H9 (cell line): ENCODE results near the gene FREM2. TPM values are rescaled to one million over a fixed set of nuclear protein-coding genes. Genes with fewer than 3 reads are reported as not detected.

ENCODE experiments used
- DNase-seq: peaks from one replicate; pipeline ENCODE4 v3.0.0-alpha.2; 2017
- H2AFZ ChIP-seq: one replicate; pipeline ENCODE4 v1.6.1; 2013; ENCODE audit warnings: mild to moderate bottlenecking, low read length, control low read depth, moderate library complexity
- H2AK5ac ChIP-seq: 2 replicates; pipeline ENCODE4 v1.6.1; 2013; ENCODE audit warnings: low read length, control low read depth, mixed read lengths; ENCODE audit not compliant: insufficient read length
- H2BK120ac ChIP-seq: one replicate; pipeline ENCODE4 v1.6.1; 2013; ENCODE audit warnings: low read depth, mild to moderate bottlenecking, low read length, control low read depth, inconsistent platforms; ENCODE audit not compliant: poor library complexity, severe bottlenecking
- H2BK12ac ChIP-seq: 2 replicates; pipeline ENCODE4 v1.6.1; 2013; ENCODE audit warnings: low read length, control low read depth, mixed read lengths, low read depth; ENCODE audit not compliant: insufficient read length
- H2BK15ac ChIP-seq: 2 replicates; pipeline ENCODE4 v1.6.1; 2013; ENCODE audit warnings: low read depth, low read length, control low read depth
- H2BK20ac ChIP-seq: one replicate; pipeline ENCODE4 v1.6.1; 2013; ENCODE audit warnings: low read depth, mild to moderate bottlenecking, low read length, control low read depth, inconsistent platforms; ENCODE audit not compliant: poor library complexity, severe bottlenecking
- H2BK5ac ChIP-seq: 2 replicates; pipeline ENCODE4 v1.6.1; 2013; ENCODE audit warnings: low read length, control low read depth, mixed read lengths; ENCODE audit not compliant: insufficient read length
- H3K14ac ChIP-seq: 2 replicates; pipeline ENCODE4 v1.6.1; 2013; ENCODE audit warnings: low read length, control low read depth; ENCODE audit not compliant: insufficient read depth
- H3K18ac ChIP-seq: 2 replicates; pipeline ENCODE4 v1.6.1; 2013; ENCODE audit warnings: low read depth, mild to moderate bottlenecking, mixed read lengths, low read length, control low read depth; ENCODE audit not compliant: insufficient read length
- H3K23ac ChIP-seq: 2 replicates; pipeline ENCODE4 v1.6.1; 2013; ENCODE audit warnings: low read length, control low read depth, mixed read lengths, low read depth; ENCODE audit not compliant: insufficient read length
- H3K23me2 ChIP-seq: 2 replicates; pipeline ENCODE4 v1.6.1; 2013; ENCODE audit warnings: low read depth, mild to moderate bottlenecking, mixed read lengths, low read length, control low read depth; ENCODE audit not compliant: insufficient read length, poor library complexity, severe bottlenecking
- H3K27ac ChIP-seq: 2 replicates; pipeline ENCODE4 v1.5.1; 2013; ENCODE audit warnings: low read length, control low read depth, mixed read lengths, low read depth; ENCODE audit not compliant: insufficient read length
- H3K27me3 ChIP-seq: 2 replicates; pipeline ENCODE4 v1.6.1; 2013; ENCODE audit warnings: low read length, control low read depth, inconsistent platforms; ENCODE audit not compliant: insufficient read depth
- H3K4ac ChIP-seq: 2 replicates; pipeline ENCODE4 v1.6.1; 2013; ENCODE audit warnings: low read depth, mild to moderate bottlenecking, control low read depth, inconsistent platforms, low read length, moderate library complexity
- H3K4me1 ChIP-seq: 2 replicates; pipeline ENCODE4 v1.6.1; 2013; ENCODE audit warnings: low read length, control low read depth, inconsistent platforms; ENCODE audit not compliant: insufficient read depth
- H3K4me2 ChIP-seq: 2 replicates; pipeline ENCODE4 v1.6.1; 2013; ENCODE audit warnings: low read length, control low read depth, mixed read lengths; ENCODE audit not compliant: insufficient read length, insufficient read depth
- H3K56ac ChIP-seq: 2 replicates; pipeline ENCODE4 v1.6.1; 2013; ENCODE audit warnings: low read depth, mild to moderate bottlenecking, mixed read lengths, low read length, control low read depth; ENCODE audit not compliant: insufficient read length
- H3K79me1 ChIP-seq: 2 replicates; pipeline ENCODE4 v1.6.1; 2013; ENCODE audit warnings: low read depth, mild to moderate bottlenecking, moderate library complexity, low read length, control low read depth, inconsistent platforms; ENCODE audit not compliant: insufficient read depth, poor library complexity, severe bottlenecking
- H3K79me2 ChIP-seq: 2 replicates; pipeline ENCODE4 v1.6.1; 2013; ENCODE audit warnings: low read length, control low read depth, inconsistent platforms; ENCODE audit not compliant: insufficient read depth
- H3K9ac ChIP-seq: 2 replicates; pipeline ENCODE4 v1.6.1; 2013; ENCODE audit warnings: low read length, control low read depth, mixed read lengths; ENCODE audit not compliant: insufficient read length; ENCODE audit errors: extremely low read depth
- H3K9me3 ChIP-seq: one replicate; pipeline ENCODE4 v1.6.1; 2013; ENCODE audit warnings: low read depth, low read length, inconsistent platforms; ENCODE audit not compliant: control insufficient read depth
- H3T11ph ChIP-seq: one replicate; pipeline ENCODE4 v1.6.1; 2013; ENCODE audit warnings: mild to moderate bottlenecking, low read length, control low read depth, inconsistent platforms
- H4K20me1 ChIP-seq: one replicate; pipeline ENCODE4 v1.6.1; 2013; ENCODE audit not compliant: control insufficient read depth, insufficient read length, insufficient read depth
- H4K5ac ChIP-seq: 2 replicates; pipeline ENCODE4 v1.6.1; 2013; ENCODE audit warnings: low read depth, mild to moderate bottlenecking, mixed read lengths, low read length, control low read depth; ENCODE audit not compliant: insufficient read length
- H4K8ac ChIP-seq: replicated peaks from 2 replicates; pipeline ENCODE4 v1.6.1; 2013; ENCODE audit warnings: low read length, control low read depth, mixed read lengths, low read depth; ENCODE audit not compliant: insufficient read length
- H4K91ac ChIP-seq: 2 replicates; pipeline ENCODE4 v1.6.1; 2013; ENCODE audit warnings: low read depth, mild to moderate bottlenecking, moderate library complexity, mixed read lengths, low read length, control low read depth; ENCODE audit not compliant: insufficient read length
- H3K27ac Mint-ChIP-seq, 3 experiments: 2 replicates in 2 of 3; 3 replicates in 1 of 3; pipeline ENCODE4 v1.8.0; 2020 to 2021; ENCODE audit warnings: mixed read lengths in 3 of 3, mild to moderate bottlenecking in 1 of 3, moderate library complexity in 1 of 3
- H3K27me3 Mint-ChIP-seq: 2 replicates; pipeline ENCODE4 v1.8.0; 2021; ENCODE audit warnings: low read depth, mild to moderate bottlenecking, moderate library complexity, mixed read lengths
- H3K36me3 Mint-ChIP-seq, 3 experiments: 2 replicates in 2 of 3; 3 replicates in 1 of 3; pipeline ENCODE4 v1.8.0; 2020 to 2021; ENCODE audit warnings: low read depth in 3 of 3, mixed read lengths in 3 of 3; ENCODE audit not compliant: insufficient read depth in 1 of 3
- H3K4me1 Mint-ChIP-seq, 2 experiments: 2 replicates each; pipeline ENCODE4 v1.8.0; 2020; ENCODE audit warnings: mixed read lengths in 2 of 2
- H3K4me3 Mint-ChIP-seq, 2 experiments: 2 replicates in 1 of 2; 3 replicates in 1 of 2; pipeline ENCODE4 v1.8.0; 2020 to 2021; ENCODE audit warnings: mild to moderate bottlenecking in 2 of 2, mixed read lengths in 2 of 2, moderate library complexity in 1 of 2
- H3K9me3 Mint-ChIP-seq, 2 experiments: 2 replicates in 1 of 2; 3 replicates in 1 of 2; pipeline ENCODE4 v1.8.0; 2020; ENCODE audit warnings: mild to moderate bottlenecking in 2 of 2, mixed read lengths in 2 of 2, moderate library complexity in 1 of 2
- WGBS: extraction: QIAGEN DNeasy Blood & Tissue Kit; methylation state at CpG from one replicate; pipeline ENCODE4 v1.1.7; 2013; ENCODE audit warnings: missing lambda C conversion rate, low lambda C conversion rate, mixed read lengths; ENCODE audit not compliant: insufficient read length; ENCODE audit errors: extremely low coverage; 5-methylcytosine and 5-hydroxymethylcytosine counted together
- total RNA-seq: library from RNA; stranded (reverse); gene quantifications from 2 replicates; pipeline ENCODE4 v1.2.1, GENCODE V29; 2021
- TF ChIP-seq, protein P1 (sequence below): fragments of 200-600 bp; sonication (generic); conservative IDR thresholded peaks from 3 replicates; pipeline ENCODE4 v1.8.0; 2021; ENCODE audit warnings: antibody characterized with exemption, mild to moderate bottlenecking

FREM2 gene
- total RNA-seq, 1 experiment from 2014 or later: 16.0 TPM

DNA sequence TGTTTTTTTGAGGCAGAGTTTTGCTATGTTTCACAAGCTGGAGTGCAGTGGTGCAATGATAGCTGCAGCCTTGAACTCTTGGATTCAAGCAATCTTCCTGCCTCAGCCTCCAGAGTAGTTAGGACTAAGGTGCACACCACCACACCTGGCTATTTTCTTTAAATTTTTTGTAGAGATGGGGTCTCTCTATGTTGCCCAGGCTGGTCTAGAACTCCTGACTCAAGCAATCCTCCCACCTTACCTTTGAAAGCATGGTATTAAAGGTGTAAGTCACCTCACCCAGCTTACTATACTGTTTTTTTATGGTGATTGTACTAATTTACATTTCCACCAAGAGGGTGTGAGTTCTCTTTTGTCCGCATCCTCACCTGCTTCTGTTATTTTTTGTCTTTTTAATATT is 110.0 kb downstream of the FREM2 start:
- Histone ChIP-seq H4K8ac (no peak overlapping the region), H3T11ph (no peak overlapping the region), H3K79me1 (no peaks in the 10 kb centered on the region), H3K9me3 (no peaks in the 10 kb centered on the region), H2BK20ac (no peak overlapping the region), H4K91ac (no peak overlapping the region), H3K79me2 (no peaks in the 10 kb centered on the region), H3K4me1 (no peaks in the 10 kb centered on the region), H3K14ac (no peak overlapping the region), H2BK5ac (no peak overlapping the region), H3K23ac (no peak overlapping the region), H3K27me3 (no peaks in the 10 kb centered on the region), H3K56ac (no peak overlapping the region), H3K18ac (no peak overlapping the region), H3K4me2 (no peak overlapping the region), H2AK5ac (no peak overlapping the region), H4K5ac (no peak overlapping the region), H2BK120ac (no peak overlapping the region), H3K27ac (no peak overlapping the region), H2AFZ (no peak overlapping the region), H3K4ac (no peak overlapping the region), H3K9ac (no peak overlapping the region), H3K23me2 (no peaks in the 10 kb centered on the region), H4K20me1 (no peaks in the 10 kb centered on the region), H2BK12ac (no peak overlapping the region), H2BK15ac (no peak overlapping the region)
- no peak overlapping the region for H3K27ac Mint-ChIP-seq
- TF ChIP-seq, protein P1, sequence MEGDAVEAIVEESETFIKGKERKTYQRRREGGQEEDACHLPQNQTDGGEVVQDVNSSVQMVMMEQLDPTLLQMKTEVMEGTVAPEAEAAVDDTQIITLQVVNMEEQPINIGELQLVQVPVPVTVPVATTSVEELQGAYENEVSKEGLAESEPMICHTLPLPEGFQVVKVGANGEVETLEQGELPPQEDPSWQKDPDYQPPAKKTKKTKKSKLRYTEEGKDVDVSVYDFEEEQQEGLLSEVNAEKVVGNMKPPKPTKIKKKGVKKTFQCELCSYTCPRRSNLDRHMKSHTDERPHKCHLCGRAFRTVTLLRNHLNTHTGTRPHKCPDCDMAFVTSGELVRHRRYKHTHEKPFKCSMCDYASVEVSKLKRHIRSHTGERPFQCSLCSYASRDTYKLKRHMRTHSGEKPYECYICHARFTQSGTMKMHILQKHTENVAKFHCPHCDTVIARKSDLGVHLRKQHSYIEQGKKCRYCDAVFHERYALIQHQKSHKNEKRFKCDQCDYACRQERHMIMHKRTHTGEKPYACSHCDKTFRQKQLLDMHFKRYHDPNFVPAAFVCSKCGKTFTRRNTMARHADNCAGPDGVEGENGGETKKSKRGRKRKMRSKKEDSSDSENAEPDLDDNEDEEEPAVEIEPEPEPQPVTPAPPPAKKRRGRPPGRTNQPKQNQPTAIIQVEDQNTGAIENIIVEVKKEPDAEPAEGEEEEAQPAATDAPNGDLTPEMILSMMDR: no peak
- WGBS: no CpG with 5 or more reads among the region's 1 CpG
- DNase-seq: no peak
- H3K27me3 Mint-ChIP-seq: no peaks in the 10 kb centered on the region
- peaks cover 7 to 8% of the 10 kb centered on the region in 2 experiments; a peak in 3 of 5 replicates for H3K9me3 Mint-ChIP-seq
- peaks cover 0 to 5% of the 10 kb centered on the region in 2 experiments for H3K4me1 Mint-ChIP-seq
- no peak overlapping the region for H3K4me3 Mint-ChIP-seq
- H3K36me3 Mint-ChIP-seq: peaks cover 5 to 11% (median 10%) of the 10 kb centered on the region in 3 experiments; a peak in 6 of 7 replicates
